Left ventricle myocardium superior (tissue), 1 donor: ENCODE results near the gene PARVA. TPM values are rescaled to one million over a fixed set of nuclear protein-coding genes. Genes with fewer than 3 reads are reported as not detected.
A peak's percentile ranks its signal among the peaks of the same experiment; 100 is the strongest.

Experiments
- ATAC-seq: fragments of 200-7000 bp; cut with Tn5 transposase; one replicate; pipeline ENCODE4 v1.9.1; 2020; ENCODE audit warnings: mild to moderate bottlenecking, moderate library complexity
- DNase-seq: peaks from one replicate; pipeline ENCODE4 v3.0.0-alpha.2; 2020
- intact Hi-C: fragments of 100-400 bp; cut with micrococcal nuclease; formaldehyde crosslinking; loops from one replicate; pipeline ENCODE4 v1.11.0; 2022
- total RNA-seq: library from RNA; stranded (reverse); fragmentation: NEBNext Ultra II Directional; extraction: Animal tissue kit (Norgen Biotek cat#: 25700); gene quantifications from one replicate; pipeline ENCODE4 v1.2.1, GENCODE V29; 2021
- donor health status: DM: no; HTN: yes; CAD: no; lungs with severe emphysema.

The PARVA gene
- total RNA-seq, 1 donor from 2014 or later: 56.4 TPM

DNA sequence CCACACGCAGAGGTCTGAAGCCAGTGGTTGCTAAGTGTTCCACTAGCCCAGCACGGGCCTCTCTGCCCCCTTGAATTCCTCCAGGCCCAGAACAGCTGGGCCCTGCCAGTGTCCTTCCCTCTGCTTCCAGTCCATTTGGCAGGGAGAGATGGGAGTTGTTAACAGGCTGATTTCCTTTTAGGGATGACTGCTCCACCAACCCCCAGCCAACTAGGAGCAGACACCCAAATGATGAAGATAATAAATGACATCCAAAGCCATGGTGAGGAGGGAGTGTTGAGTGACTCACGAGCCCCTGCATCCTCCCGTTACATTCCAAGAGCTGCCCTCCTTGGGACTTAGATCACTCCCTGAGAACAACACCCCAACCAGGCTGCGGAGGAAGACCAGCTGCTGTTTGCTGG is 20.6 kb downstream of the PARVA start:
- intact Hi-C loops: no loop called here
- peak; percentile 94 for ATAC-seq
- peak; percentile 75 for DNase-seq

DNA sequence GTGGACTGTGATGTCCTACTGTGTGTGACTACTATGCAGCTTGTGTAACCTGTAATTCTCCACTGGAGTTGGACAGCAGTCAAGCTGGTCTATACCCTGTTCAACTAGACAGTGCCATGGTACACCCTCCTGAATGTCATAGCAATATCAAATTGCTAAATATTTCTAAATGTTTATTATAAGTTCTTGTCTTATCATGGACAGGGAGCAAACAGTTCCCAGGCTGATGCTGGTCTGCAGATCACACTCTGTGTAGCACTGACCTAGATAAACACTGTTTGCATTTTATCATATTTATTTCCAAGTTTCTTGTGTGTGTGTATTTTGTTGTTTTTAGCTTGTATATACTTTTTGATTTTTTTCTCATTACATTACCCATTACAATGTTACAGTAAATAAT is 22.0 kb downstream of the PARVA start:
- ATAC-seq (peak; percentile 12), DNase-seq (no peak)
- intact Hi-C loops: no loop called here

DNA sequence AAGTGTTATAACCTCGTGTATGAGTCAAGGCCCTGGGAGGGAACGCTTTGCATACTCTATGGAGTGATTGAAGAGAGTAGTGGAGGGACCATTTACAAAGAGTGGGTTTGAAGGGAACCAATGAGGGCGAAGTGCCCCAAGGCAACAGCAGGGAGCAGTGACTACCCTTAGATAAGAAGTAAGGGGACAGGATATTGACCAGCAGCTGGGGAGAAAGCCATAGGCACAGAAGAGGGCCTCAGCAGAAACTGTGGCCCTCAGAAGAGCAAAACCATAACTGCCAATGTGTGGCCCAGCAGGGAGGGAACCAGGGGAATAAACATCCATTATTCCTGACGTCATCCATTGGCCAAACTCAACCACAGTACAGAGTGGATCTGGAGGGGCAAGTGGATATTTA is 24.7 kb downstream of the PARVA start:
- DNase-seq (no peak), ATAC-seq (no peak)
- intact Hi-C loops: no loop called here

DNA sequence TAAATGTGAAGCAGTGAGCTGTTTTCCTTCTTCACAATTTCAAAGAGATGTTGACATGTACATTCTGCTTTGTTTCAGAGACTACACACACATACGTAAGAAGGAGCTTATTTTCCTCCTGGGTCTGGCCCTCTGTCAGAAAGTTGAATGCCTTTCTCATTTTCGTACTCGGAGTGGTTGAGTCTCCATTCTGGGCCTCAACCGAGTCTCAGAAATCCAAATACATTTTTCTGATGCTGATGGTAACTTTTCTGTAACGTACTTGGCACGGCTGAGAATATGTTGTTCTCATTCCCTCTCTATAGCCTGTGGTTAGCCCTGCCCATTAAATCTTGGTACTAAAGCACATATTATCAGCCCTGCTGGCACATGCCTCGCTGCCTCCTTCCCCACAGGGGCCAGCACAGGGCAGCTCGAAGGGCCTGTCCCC is 25.3 kb downstream of the PARVA start:
- DNase-seq (no peak), ATAC-seq (peak; percentile 47)

DNA sequence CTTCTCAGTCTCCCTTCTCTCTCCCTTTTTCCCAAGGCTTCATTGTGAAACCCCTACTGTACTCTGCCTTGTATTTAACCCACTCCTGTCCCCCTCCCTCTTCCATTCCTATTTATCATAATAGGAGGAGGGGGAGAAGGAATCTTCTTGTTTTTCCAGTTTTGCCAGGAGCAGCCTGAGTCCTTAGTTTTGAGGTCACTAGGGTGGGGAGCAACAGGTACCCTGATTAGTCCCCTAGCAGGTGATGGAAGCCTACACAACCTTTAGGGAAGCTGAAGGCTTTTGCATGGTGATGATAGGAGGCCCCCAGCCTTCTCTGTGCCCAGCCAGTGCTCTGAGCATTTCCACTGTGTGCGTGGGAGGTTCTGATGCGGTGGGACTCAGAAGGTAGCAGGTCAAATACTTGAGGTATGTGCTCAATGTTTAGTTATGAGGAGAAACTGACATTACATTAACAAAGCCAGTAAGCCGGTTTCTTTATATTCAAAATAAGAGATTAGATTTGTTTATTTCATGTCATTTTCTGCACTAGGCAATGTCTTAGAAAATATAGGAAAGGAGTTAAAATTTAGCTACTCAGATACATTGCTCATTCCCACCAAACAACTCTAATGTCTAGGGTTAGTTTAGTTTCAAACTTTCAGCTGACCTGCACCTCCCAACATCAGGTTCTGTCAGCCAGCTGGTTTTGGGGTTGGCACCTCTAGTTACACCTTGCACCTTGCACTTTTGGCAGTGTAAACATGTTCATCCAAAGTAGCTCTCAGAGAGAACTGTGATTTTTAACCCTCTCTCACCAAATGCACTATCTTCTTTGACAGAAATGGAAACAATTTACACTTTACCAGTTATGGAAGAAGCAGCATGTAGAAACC is 26.0 kb downstream of the PARVA start:
- ATAC-seq (no peak), DNase-seq (no peak)
- intact Hi-C loops: no loop called here

More for the DNA sequence above, 25.3 kb downstream of the PARVA start:
- intact Hi-C loops: no loop called here

DNA sequence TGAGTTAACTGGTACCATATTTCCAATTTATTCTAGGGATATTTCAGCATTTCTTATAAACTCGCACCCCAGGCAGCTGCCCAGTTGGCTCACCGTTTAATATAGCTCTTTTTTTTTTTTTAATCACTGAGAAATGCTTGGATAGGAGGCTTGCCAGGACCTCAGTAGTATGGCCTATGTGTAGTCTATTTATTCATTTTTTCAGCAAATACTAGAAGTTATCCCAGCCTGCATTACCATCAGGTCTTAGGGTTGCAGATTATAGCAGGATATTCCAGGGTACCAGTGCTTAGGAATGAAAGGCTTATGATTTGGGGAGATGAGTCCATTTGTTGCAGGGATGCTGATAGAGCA is 26.6 kb downstream of the PARVA start:
- no peak for DNase-seq
- ATAC-seq: no peak
- intact Hi-C loops: no loop called here

DNA sequence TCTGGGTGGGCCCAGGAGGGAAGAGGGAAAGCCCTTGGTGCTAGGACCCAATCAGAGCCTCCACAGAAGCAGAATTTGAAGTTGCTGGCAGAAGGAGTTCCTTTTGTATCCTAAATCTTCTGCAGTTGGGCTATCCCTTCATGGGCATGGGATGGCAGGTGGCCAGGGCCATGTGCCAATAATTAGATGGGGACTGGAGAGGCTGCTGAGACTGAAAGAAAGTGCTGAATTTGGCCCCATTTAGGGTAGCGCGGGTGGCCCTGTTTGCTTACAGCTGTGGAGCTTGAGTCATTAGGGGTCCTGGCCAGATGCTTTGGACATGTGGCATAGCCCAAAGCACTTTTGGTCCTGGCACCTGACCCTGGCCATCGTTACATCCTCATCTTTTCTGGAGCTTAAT is 27.1 kb downstream of the PARVA start:
- DNase-seq: peak; percentile 64
- ATAC-seq: peak; percentile 23
- intact Hi-C loops: no loop called here

DNA sequence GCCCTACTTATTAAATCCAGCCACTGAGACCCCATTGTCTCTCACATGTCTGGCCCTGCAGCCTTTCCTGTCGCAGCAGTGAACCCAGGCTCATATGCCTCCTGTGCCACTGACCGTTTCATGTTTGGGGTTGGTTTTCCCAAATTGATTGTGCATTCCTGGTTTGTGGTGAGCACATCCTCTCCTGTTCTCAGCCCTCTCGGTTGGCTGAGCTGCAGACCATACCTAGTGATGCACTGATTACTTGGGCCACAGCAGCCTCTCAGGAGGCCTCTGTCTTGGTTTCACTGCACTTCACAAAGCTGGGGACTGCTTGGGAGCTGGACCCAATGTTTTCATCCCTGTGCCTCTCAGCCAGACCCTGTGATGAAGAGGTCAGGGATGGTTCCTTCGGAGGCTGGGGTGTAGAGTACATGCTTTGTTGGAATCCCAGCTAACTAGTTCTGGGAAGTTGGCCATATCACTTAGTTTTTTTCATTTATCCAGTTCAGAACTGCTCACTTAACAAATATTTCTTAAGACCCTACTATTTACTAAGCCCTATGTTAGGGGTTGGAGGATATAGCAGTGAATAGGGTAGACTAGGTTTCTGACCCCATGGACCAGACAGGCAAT is 30.9 kb downstream of the PARVA start:
- ATAC-seq: no peak

DNA sequence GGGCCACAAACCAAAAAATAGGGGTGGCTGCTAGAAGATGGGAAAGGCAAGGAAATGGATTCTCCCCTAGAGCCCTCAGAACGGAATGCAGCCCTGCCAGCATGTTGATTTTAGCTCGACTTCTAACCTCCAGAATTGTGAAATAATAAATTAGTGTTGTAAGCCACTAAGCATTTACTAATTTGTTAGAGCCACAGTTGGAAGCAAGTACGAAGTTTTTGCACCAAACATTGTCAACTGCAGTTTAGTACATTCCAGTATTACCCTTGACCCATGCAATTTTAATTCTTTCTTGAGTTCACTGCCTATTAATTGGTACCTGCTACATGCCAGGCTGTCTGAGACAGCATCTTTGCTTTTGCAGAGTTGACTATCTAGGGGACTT is 32.2 kb downstream of the PARVA start:
- ATAC-seq: no peak
- no peak for DNase-seq
- intact Hi-C loops: loop anchor here (10.0 kb wide), 1 partner anchor 475 kb away; no protein-coding TSS in a partner anchor

More for the DNA sequence above, 30.9 kb downstream of the PARVA start:
- DNase-seq: no peak
- intact Hi-C loops: no loop called here

DNA sequence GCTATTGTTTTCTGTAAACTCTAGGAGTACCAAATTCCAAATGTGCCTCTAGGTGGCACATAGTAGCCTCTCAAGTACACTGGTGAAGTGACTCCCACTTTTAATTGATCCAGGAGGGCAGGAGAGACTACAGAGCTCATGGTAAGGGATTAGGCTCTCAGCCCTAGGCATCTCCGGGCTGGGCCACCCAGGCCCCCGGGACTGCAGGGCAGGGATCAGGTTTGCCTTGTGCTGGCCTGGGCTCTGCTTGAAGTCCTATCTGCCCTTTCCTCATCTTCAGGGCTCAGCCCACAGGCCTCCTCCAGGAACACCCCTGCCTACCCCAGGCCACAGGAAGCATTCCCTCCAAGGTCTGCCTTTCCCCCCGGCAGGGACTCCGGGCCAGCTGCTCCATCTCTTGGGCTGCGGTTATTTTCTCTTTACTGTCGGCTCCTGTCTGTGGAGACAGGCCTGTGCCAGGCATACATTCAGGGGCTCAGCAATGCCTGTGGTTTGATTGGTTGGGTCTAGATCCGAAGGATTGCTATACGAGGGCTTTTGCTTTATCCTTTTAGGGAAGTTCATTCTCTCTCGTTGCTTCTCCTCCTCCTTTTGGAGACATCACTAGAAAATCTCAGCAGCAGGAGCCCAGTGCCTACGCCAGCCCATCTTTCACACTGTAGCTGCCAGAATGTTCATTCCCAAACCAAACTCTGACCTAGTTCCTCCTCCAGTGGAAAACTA is 32.8 kb downstream of the PARVA start:
- DNase-seq: no peak
- intact Hi-C loops: loop anchor here (10.0 kb wide), 1 partner anchor 475 kb away; no protein-coding TSS in a partner anchor
- ATAC-seq: peak; percentile 42

DNA sequence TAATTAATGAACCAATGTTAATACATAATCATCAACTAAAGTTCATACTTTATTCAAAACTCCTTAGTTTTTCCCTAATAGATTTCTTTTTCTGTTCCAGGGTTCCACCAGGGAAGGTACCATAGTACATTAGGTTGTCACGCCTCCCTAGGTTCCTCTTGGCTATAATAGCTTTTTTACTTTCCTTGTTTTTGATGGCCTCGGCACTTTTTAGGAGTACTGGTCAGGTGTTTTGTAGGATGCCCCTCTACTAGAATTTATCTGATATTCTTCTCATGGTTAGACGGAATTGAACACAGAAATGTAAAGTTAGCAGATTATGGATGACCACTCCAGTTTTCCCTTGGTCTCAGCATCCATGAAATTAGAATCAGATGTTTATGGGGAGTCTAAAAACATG is 34.0 kb downstream of the PARVA start:
- ATAC-seq: no peak
- DNase-seq: no peak
- intact Hi-C loops: loop anchor here (10.0 kb wide), 1 partner anchor 473 kb away; no protein-coding TSS in a partner anchor

DNA sequence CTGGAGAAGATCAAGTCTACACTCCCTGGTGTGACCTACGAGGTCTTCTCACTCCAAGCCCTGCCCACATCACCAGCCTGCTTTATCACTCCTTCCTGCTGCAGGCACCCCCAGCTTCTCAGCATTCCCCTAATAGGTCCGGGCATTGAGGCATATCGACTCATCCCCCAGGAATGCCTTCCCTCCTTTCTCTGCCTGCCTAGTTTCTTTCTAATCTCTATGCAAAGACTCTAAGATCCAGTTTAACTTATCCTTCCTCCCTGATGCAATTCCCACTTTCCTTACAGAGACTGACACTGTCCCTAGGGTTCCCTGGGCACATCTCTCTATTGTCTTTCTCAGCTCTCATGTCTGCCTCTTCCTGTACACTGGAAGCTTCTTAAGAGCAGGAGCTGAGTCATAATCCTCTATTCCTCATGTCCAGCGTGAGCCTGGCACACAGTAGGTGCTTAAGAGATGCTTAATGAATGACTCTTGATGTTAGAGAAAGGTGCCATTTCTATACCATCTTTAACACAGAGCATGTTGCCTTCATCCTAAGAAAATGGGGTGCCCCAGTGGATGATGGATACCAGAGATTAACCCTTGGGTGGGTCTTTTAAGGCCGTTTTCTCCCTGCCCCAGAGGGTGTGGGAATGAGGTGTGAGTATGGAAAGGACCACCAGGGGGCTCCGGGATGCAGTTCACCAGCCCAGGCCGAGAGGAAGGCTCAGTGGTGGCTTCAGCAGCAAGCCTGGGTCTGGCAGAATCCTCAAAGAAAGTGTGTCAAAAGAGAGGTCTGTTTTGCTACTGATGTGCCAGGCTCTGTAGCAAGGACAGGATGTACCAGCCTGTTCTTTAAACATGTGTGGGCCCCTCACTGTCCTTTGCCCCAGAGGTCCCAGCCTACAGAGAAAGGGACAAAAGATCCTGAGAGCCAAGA is 34.7 kb downstream of the PARVA start:
- ATAC-seq (peak; percentile 83), DNase-seq (peak; percentile 74)
- intact Hi-C loops: loop anchor here (10.0 kb wide), 1 partner anchor 473 kb away; no protein-coding TSS in a partner anchor

DNA sequence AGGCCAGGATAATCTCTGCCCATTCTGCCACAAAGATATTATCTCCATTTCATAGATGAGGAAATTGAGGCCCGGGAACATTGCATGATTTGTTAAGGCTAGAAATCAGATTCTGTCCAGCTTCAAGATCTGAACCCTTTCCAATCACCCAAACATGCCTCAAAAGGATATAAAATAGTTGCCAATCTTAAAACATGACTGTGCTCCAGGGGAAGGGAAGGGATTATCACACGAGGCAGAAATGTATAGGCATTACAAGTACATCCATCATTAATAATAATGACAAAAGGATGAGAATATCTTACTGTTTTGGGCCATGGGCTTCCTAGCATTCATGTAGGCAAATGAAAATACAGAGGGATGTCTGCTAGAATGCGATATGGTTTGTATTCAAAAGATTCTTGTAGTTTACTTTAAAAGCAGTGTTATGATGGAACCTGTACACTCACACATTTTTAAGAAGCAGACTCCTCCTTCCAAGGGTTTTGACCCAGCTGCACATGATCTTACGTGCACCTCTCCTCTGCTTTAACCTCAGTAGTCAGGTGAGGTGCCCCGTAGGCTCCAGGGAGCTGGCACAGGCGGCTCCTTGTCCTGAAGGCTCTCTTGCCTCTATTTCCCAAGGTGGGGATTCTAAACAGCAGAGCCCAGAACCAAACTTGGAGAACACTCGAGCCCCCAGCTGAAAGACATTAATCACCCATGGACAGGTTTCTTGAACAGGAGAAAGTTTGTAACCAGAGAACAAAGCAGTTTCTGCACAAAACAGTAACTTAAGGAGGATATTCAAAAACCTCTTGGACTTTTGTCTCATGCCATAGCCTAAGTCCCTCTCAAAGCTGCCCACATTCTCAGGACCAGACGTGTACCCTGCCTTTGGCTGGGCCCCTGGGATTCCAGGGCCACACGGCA is 36.0 kb downstream of the PARVA start:
- no peak for ATAC-seq
- no peak for DNase-seq
- intact Hi-C loops: loop anchor here (10.0 kb wide), 1 partner anchor 471 kb away; no protein-coding TSS in a partner anchor

DNA sequence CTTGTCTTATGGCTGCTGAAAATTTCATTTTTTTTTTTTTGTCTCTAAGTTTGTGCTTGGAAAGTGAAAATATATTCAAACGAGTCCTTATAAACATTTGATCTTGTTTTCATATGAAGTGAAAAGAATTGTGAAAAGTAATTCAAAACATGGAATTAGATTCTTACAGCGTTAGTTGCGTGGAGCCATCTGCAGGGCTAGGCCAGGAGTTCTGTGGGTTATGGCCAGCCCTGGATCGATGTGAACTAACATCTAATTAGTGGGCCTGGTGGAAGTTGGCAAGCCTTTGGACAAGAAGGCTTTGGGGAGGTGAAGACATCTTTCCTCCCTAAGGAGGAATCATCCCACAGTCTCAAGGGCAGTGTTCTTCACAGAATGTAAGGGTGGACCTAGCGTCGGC is 37.2 kb downstream of the PARVA start:
- intact Hi-C loops: loop anchor here (10.0 kb wide), 1 partner anchor 470 kb away; no protein-coding TSS in a partner anchor
- ATAC-seq: no peak
- no peak for DNase-seq

DNA sequence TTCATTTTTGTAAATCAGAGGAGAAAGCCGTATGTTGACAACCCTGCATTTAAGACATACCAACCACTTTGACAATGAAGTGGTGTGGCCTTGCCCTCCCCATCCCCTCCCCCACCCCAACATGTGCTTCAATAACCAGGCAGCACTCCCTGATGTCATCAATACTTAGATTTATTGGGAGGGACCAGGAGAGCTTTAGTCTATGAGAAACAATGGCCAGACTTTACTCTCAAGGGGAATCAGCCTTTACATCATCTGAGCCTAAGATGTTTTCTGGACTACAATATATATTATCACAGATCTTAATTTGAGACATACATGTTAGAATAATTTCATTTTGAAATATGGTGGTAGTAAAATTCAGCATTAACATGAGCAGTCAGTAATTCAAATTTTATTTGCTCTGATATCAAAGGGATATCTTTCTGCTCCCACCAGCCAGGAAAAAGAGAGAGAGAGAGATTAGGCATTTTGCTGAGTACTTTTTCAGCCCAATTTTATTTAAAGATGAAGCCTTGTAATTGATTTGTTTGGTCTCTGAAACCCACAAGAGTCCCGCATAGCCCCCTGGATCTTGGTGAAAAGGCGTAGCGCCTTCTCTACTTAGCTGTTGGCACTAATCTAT is 38.1 kb downstream of the PARVA start:
- intact Hi-C loops: loop anchor here (10.0 kb wide), 1 partner anchor 469 kb away; no protein-coding TSS in a partner anchor
- ATAC-seq (no peak), DNase-seq (no peak)

DNA sequence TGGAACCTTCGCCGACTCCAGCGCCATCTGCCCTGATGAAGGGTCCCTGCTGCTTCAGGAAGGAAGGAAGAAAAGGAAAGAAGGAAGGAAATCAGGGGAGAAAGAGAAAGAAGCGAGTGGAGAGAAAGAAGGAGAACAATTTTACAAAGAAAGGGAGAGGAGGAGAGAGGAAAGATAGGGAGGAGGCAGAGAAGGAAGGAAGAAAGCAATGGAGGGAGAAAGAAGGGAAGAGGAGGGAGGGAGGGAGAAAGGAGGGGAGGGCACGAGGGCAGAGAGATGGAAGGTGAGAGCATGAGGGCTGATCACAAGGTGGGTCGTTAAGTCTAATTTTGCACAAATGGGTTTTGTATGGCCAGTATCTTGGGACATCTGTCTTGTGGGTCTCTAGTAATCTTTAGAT is 39.2 kb downstream of the PARVA start:
- intact Hi-C loops: loop anchor here (10.0 kb wide), 1 partner anchor 468 kb away; no protein-coding TSS in a partner anchor
- DNase-seq (no peak), ATAC-seq (no peak)
